ENCODE results near the gene DDX17.

GRCh38 chr22:38490475-38490874 is 15.6 kb downstream of the DDX17 start:
- TF ChIP-seq PATZ1 (CRISPR knock-in tag; IDR thresholded peaks at IDR 0.05; ENCODE audit: borderline replicate concordance) (no peak), ESRRG (CRISPR knock-in tag; IDR thresholded peaks at IDR 0.05) (no peak)

Measured in SK-N-SH treated with all-trans-retinoic acid at 6 μM for 48 hours (cell line).